ENCODE data around the gene ZNF579. TPM values are rescaled to one million over a fixed set of nuclear protein-coding genes. Genes with fewer than 3 reads are reported as not detected.
A peak's percentile ranks its signal among the peaks of the same experiment; 100 is the strongest.

The ZNF579 gene
- total and polyA plus RNA-seq, 9 of the 15 experiments (the other 6 are each of a cell fraction or from before 2014, with no cell fraction given): 0.06 to 15.9 (median 1.6) TPM

DNA sequence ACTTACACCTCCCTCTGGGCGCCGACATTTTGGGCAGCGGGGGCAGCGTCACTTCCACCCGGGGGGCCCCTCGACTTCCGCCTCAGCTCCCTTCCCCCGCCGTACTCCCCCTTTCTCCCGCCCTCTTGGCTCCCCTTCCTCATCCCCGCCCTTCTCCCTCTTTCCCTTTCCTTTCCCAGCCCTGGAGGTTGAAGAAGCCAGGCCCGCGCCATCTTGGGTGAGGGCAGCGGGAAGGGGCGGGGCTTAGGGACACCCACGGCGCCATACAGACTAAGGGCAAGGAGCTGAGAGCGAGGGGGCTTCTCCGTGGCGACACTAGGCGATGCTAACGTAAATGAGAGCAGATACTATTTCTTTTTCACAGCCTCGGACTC lies 18.8 kb upstream of the ZNF579 start, which contains the start of gene FIZ1 (continued):
- 0 out of 4 replicates have a peak, but pooled peaks of 1 of the 2 experiments have one; percentile 9 for TF ChIP-seq RCOR1 (IDR thresholded peaks at IDR 0.05; ENCODE audit: borderline replicate concordance in 1 of 2, low read depth in 2 of 2, low read length in 2 of 2)
- TF ChIP-seq MEF2A (IDR thresholded peaks at IDR 0.05; ENCODE audit: control insufficient read depth, low read depth, low read length): no peak
- TF ChIP-seq ZNF165 (CRISPR knock-in tag; IDR thresholded peaks at IDR 0.05; ENCODE audit: borderline replicate concordance): no peak
- TF ChIP-seq PTTG1 (tag; IDR thresholded peaks at IDR 0.05; ENCODE audit: low read depth): no peak
- no peak for TF ChIP-seq ZNF668 (CRISPR knock-in tag; IDR thresholded peaks at IDR 0.05)
- TF ChIP-seq ZBED1 (IDR thresholded peaks at IDR 0.05): no peak
- TF ChIP-seq IFI16 (CRISPR knock-in tag; IDR thresholded peaks at IDR 0.05): no peak
- TF ChIP-seq DIDO1 (tag; IDR thresholded peaks at IDR 0.05; ENCODE audit: low read depth): no peak
- TF ChIP-seq KDM2B (CRISPR knock-in tag; IDR thresholded peaks at IDR 0.05): no peak
- TF ChIP-seq, protein P1, sequence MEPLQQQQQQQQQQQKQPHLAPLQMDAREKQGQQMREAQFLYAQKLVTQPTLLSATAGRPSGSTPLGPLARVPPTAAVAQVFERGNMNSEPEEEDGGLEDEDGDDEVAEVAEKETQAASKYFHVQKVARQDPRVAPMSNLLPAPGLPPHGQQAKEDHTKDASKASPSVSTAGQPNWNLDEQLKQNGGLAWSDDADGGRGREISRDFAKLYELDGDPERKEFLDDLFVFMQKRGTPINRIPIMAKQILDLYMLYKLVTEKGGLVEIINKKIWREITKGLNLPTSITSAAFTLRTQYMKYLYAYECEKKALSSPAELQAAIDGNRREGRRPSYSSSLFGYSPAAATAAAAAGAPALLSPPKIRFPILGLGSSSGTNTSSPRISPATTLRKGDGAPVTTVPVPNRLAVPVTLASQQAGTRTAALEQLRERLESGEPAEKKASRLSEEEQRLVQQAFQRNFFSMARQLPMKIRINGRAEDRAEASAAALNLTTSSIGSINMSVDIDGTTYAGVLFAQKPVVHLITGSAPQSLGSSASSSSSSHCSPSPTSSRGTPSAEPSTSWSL (CRISPR knock-in tag; IDR thresholded peaks at IDR 0.05; ENCODE audit: borderline replicate concordance): no peak
- TF ChIP-seq NEUROD1 (IDR thresholded peaks at IDR 0.05; ENCODE audit: borderline replicate concordance, low read depth, low read length, partially characterized antibody): no peak
- TF ChIP-seq, protein P2, sequence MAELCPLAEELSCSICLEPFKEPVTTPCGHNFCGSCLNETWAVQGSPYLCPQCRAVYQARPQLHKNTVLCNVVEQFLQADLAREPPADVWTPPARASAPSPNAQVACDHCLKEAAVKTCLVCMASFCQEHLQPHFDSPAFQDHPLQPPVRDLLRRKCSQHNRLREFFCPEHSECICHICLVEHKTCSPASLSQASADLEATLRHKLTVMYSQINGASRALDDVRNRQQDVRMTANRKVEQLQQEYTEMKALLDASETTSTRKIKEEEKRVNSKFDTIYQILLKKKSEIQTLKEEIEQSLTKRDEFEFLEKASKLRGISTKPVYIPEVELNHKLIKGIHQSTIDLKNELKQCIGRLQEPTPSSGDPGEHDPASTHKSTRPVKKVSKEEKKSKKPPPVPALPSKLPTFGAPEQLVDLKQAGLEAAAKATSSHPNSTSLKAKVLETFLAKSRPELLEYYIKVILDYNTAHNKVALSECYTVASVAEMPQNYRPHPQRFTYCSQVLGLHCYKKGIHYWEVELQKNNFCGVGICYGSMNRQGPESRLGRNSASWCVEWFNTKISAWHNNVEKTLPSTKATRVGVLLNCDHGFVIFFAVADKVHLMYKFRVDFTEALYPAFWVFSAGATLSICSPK (IDR thresholded peaks at IDR 0.05; ENCODE audit: borderline replicate concordance): no peak
- no peak for TF ChIP-seq SP2 (IDR thresholded peaks at IDR 0.05; ENCODE audit: extremely low read depth, low read depth, low read length, poor library complexity, severe bottlenecking)
- TF ChIP-seq ZNF263 (CRISPR knock-in tag; IDR thresholded peaks at IDR 0.05; ENCODE audit: borderline replicate concordance): peak; percentile 88
- TF ChIP-seq, protein P3, sequence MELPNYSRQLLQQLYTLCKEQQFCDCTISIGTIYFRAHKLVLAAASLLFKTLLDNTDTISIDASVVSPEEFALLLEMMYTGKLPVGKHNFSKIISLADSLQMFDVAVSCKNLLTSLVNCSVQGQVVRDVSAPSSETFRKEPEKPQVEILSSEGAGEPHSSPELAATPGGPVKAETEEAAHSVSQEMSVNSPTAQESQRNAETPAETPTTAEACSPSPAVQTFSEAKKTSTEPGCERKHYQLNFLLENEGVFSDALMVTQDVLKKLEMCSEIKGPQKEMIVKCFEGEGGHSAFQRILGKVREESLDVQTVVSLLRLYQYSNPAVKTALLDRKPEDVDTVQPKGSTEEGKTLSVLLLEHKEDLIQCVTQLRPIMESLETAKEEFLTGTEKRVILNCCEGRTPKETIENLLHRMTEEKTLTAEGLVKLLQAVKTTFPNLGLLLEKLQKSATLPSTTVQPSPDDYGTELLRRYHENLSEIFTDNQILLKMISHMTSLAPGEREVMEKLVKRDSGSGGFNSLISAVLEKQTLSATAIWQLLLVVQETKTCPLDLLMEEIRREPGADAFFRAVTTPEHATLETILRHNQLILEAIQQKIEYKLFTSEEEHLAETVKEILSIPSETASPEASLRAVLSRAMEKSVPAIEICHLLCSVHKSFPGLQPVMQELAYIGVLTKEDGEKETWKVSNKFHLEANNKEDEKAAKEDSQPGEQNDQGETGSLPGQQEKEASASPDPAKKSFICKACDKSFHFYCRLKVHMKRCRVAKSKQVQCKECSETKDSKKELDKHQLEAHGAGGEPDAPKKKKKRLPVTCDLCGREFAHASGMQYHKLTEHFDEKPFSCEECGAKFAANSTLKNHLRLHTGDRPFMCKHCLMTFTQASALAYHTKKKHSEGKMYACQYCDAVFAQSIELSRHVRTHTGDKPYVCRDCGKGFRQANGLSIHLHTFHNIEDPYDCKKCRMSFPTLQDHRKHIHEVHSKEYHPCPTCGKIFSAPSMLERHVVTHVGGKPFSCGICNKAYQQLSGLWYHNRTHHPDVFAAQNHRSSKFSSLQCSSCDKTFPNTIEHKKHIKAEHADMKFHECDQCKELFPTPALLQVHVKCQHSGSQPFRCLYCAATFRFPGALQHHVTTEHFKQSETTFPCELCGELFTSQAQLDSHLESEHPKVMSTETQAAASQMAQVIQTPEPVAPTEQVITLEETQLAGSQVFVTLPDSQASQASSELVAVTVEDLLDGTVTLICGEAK (IDR thresholded peaks at IDR 0.05): peak; percentile 97
- TF ChIP-seq, protein P3 (CRISPR knock-in tag; IDR thresholded peaks at IDR 0.05): no peak
- no peak for TF ChIP-seq NRF1 (conservative IDR thresholded peaks at IDR 0.05 in 1 of 2, IDR thresholded peaks at IDR 0.05 in 1 of 2)

All from K562 (cell line).